Lower lobe of right lung (tissue), 2 donors: ENCODE data around the gene TEPSIN. TPM values are rescaled to one million over a fixed set of nuclear protein-coding genes. Genes with fewer than 3 reads are reported as not detected.

Source experiments
- ATAC-seq, 2 donors: fragments of 200-7000 bp; cut with Tn5 transposase; one replicate each; pipeline ENCODE4 v1.9.1; 2020 to 2022; ENCODE audit warnings: mild to moderate bottlenecking in 2 of 2, moderate library complexity in 2 of 2
- DNase-seq: peaks from one replicate; pipeline ENCODE4 v3.0.0-alpha.2; 2020
- H3K27ac ChIP-seq: fragments of 200-600 bp; one replicate; pipeline ENCODE4 v1.8.0; 2022
- H3K27me3 ChIP-seq: fragments of 200-600 bp; one replicate; pipeline ENCODE4 v1.8.0; 2022; ENCODE audit warnings: low read depth
- H3K36me3 ChIP-seq: fragments of 200-600 bp; one replicate; pipeline ENCODE4 v1.8.0; 2022; ENCODE audit warnings: mild to moderate bottlenecking
- H3K4me1 ChIP-seq: fragments of 200-600 bp; one replicate; pipeline ENCODE4 v1.8.0; 2022
- H3K4me3 ChIP-seq: fragments of 200-600 bp; one replicate; pipeline ENCODE4 v1.8.0; 2022; ENCODE audit warnings: mild to moderate bottlenecking
- H3K9me3 ChIP-seq: fragments of 200-600 bp; one replicate; pipeline ENCODE4 v1.8.0; 2022
- CTCF ChIP-seq: fragments of 200-600 bp; IDR thresholded peaks from one replicate; pipeline ENCODE4 v1.8.0; 2022; ENCODE audit warnings: antibody characterized with exemption, mild to moderate bottlenecking
- intact Hi-C: fragments of 100-400 bp; cut with DNase I; formaldehyde crosslinking; loops from one replicate; pipeline ENCODE4 v1.11.0; 2022
- total RNA-seq: library from RNA; stranded (reverse); fragmentation: NEBNext Ultra II Directional; extraction: Animal tissue kit (Norgen Biotek cat#: 25700); gene quantifications from one replicate; pipeline ENCODE4 v1.2.1, GENCODE V29; 2021
- donor health status: DM: no; HTN: yes; CAD: no; lungs with severe emphysema.

TEPSIN gene
- total RNA-seq, 1 donor from 2014 or later: 43.2 TPM

- Histone ChIP-seq H3K27me3 (peaks cover 5% of the 10 kb centered on the region), H3K9me3 (no peaks in the 10 kb centered on the region), H3K36me3 (peaks cover under 1% of the 10 kb centered on the region), H3K4me1 (no peaks in the 10 kb centered on the region), H3K27ac (no peak overlapping the region), H3K4me3 (no peak overlapping the region)
- no peak for TF ChIP-seq CTCF
- intact Hi-C loops: no loop called here
- DNase-seq (no peak), ATAC-seq (no peak)
Observed at GRCh38 chr17:81184555-81184954, 54.3 kb downstream of the TEPSIN start.

- no peak for DNase-seq
Observed at GRCh38 chr17:81183807-81184206, 55.0 kb downstream of the TEPSIN start.

GRCh38 chr17:81183316-81183715 lies 55.5 kb downstream of the TEPSIN start:
- Histone ChIP-seq H3K4me3 (no peak overlapping the region), H3K27me3 (peaks cover 5% of the 10 kb centered on the region), H3K36me3 (no peaks in the 10 kb centered on the region), H3K4me1 (no peaks in the 10 kb centered on the region), H3K27ac (no peak overlapping the region), H3K9me3 (no peaks in the 10 kb centered on the region)
- TF ChIP-seq CTCF: no peak
- DNase-seq (no peak), ATAC-seq (no peak)
- intact Hi-C loops: no loop called here

More at GRCh38 chr17:81183807-81184206, 55.0 kb downstream of the TEPSIN start:
- peaks cover 5% of the 10 kb centered on the region for H3K27me3 ChIP-seq
- no peaks in the 10 kb centered on the region for H3K4me1 ChIP-seq
- no peaks in the 10 kb centered on the region for H3K9me3 ChIP-seq
- no peak overlapping the region for H3K4me3 ChIP-seq
- ATAC-seq: no peak
- H3K36me3 ChIP-seq: no peaks in the 10 kb centered on the region
- no peak overlapping the region for H3K27ac ChIP-seq
- TF ChIP-seq CTCF: no peak
- intact Hi-C loops: no loop called here

- no peaks in the 10 kb centered on the region for H3K36me3 ChIP-seq
- no peak overlapping the region for H3K4me3 ChIP-seq
- no peak for TF ChIP-seq CTCF
- peaks cover 5% of the 10 kb centered on the region for H3K27me3 ChIP-seq
- no peaks in the 10 kb centered on the region for H3K4me1 ChIP-seq
- no peak for ATAC-seq
- H3K9me3 ChIP-seq: no peaks in the 10 kb centered on the region
- no peak overlapping the region for H3K27ac ChIP-seq
- no peak for DNase-seq
- intact Hi-C loops: no loop called here
Observed at GRCh38 chr17:81182596-81182995, 56.3 kb downstream of the TEPSIN start.

- ATAC-seq: no peak
- H3K4me3 ChIP-seq: no peak overlapping the region
Observed at GRCh38 chr17:81181811-81182185, 57.1 kb downstream of the TEPSIN start.

More at GRCh38 chr17:81181811-81182185, 57.1 kb downstream of the TEPSIN start:
- intact Hi-C loops: no loop called here
- no peak for TF ChIP-seq CTCF
- DNase-seq: no peak
- H3K36me3 ChIP-seq: no peaks in the 10 kb centered on the region
- H3K9me3 ChIP-seq: no peaks in the 10 kb centered on the region
- H3K27me3 ChIP-seq: peaks cover 5% of the 10 kb centered on the region
- H3K27ac ChIP-seq: no peak overlapping the region
- no peaks in the 10 kb centered on the region for H3K4me1 ChIP-seq
